Natural killer cell (primary cell): ENCODE data around the gene PPP1R15B. TPM values are rescaled to one million over a fixed set of nuclear protein-coding genes. Genes with fewer than 3 reads are reported as not detected.
A peak's percentile ranks its signal among the peaks of the same experiment; 100 is the strongest.

ENCODE experiments used
- ATAC-seq, 3 donors: fragments of 150-1000 bp in 2 of 3; fragments of 200-7000 bp in 1 of 3; cut with Tn5 transposase; 1 replicate in 1 of 3; 2 replicates in 2 of 3; pipeline ENCODE4 v1.10.0; 2021; ENCODE audit warnings: mild to moderate bottlenecking in 2 of 3, moderate library complexity in 2 of 3
- DNase-seq, 2 donors: peaks; one replicate each; pipeline versions ENCODE4 v3.0.0 to v3.0.0-alpha.2; 2013 to 2021; ENCODE audit warnings: mixed read lengths in 1 of 2
- H3K27ac ChIP-seq: one replicate; pipeline ENCODE4 v1.5.1; 2013; ENCODE audit warnings: mild to moderate bottlenecking, low read length
- H3K27me3 ChIP-seq: one replicate; pipeline ENCODE4 v1.6.1; 2013; ENCODE audit warnings: low read length; ENCODE audit not compliant: control insufficient read depth, insufficient read depth
- H3K36me3 ChIP-seq: one replicate; pipeline ENCODE4 v1.6.1; 2013; ENCODE audit warnings: low read length; ENCODE audit not compliant: control insufficient read depth, insufficient read depth
- H3K4me1 ChIP-seq: one replicate; pipeline ENCODE4 v1.6.1; 2013; ENCODE audit warnings: low read length; ENCODE audit not compliant: control insufficient read depth, insufficient read depth
- H3K4me3 ChIP-seq: one replicate; pipeline ENCODE4 v1.5.1; 2013; ENCODE audit warnings: low read length
- H3K9me3 ChIP-seq: one replicate; pipeline ENCODE4 v1.6.1; 2013; ENCODE audit warnings: low read length; ENCODE audit not compliant: control insufficient read depth, insufficient read depth
- H3K27ac Mint-ChIP-seq, 2 donors: one replicate each; pipeline ENCODE4 v1.8.0; 2022; ENCODE audit warnings: mild to moderate bottlenecking in 2 of 2, mixed read lengths in 2 of 2, moderate library complexity in 1 of 2
- H3K27me3 Mint-ChIP-seq, 2 donors: one replicate each; pipeline ENCODE4 v1.8.0; 2022; ENCODE audit warnings: low read depth in 2 of 2, mixed read lengths in 2 of 2
- H3K36me3 Mint-ChIP-seq: one replicate; pipeline ENCODE4 v1.8.0; 2022; ENCODE audit warnings: mixed read lengths
- H3K4me1 Mint-ChIP-seq, 2 donors: one replicate each; pipeline ENCODE4 v1.8.0; 2022; ENCODE audit warnings: mixed read lengths in 2 of 2
- H3K4me3 Mint-ChIP-seq: one replicate; pipeline ENCODE4 v1.8.0; 2022; ENCODE audit warnings: mild to moderate bottlenecking, moderate library complexity, mixed read lengths
- H3K9me3 Mint-ChIP-seq, 2 donors: one replicate each; pipeline ENCODE4 v1.8.0; 2022; ENCODE audit warnings: mixed read lengths in 2 of 2
- CTCF ChIP-seq: fragments of 200-600 bp; IDR thresholded peaks from one replicate; pipeline ENCODE4 v1.8.0; 2022; ENCODE audit warnings: antibody characterized with exemption
- WGBS: methylation state at CpG from one replicate; pipeline ENCODE4 v1.1.7; 2013; ENCODE audit warnings: missing lambda C conversion rate; ENCODE audit not compliant: insufficient coverage; 5-methylcytosine and 5-hydroxymethylcytosine counted together
- intact Hi-C: fragments of 100-400 bp; cut with micrococcal nuclease; formaldehyde crosslinking; loops from one replicate; pipeline ENCODE4 v1.14.2; 2022
- total RNA-seq, 4 donors: library from RNA; stranded (reverse); fragments of 120-200 nt in 1 of 4; gene quantifications; one replicate each; pipeline versions ENCODE4 v1.2.3 to v1.2.4, GENCODE V29; 2013 to 2022

Gene PPP1R15B
- total RNA-seq, 3 donors from 2014 or later (not counting 1 experiment from before 2014, with no cell fraction given): 174 to 236 (median 222) TPM

- 93% methylated on average over 15 of the region's 18 CpGs for WGBS
- no peak for TF ChIP-seq CTCF
- DNase-seq (no peak), ATAC-seq (no peak)
- no peaks in the 10 kb centered on the region for H3K27me3 Mint-ChIP-seq
- Histone ChIP-seq H3K9me3 (no peaks in the 10 kb centered on the region), H3K4me1 (peaks cover 23% of the 10 kb centered on the region), H3K27ac (no peak overlapping the region), H3K4me3 (no peak overlapping the region), H3K27me3 (no peaks in the 10 kb centered on the region), H3K36me3 (peaks cover 22% of the 10 kb centered on the region)
- intact Hi-C loops: no loop called here
- H3K4me1 Mint-ChIP-seq: peaks cover 10% of the 10 kb centered on the region in 2 donors
- no peaks in the 10 kb centered on the region for H3K9me3 Mint-ChIP-seq
- H3K36me3 Mint-ChIP-seq: no peaks in the 10 kb centered on the region
- no peak overlapping the region for H3K4me3 Mint-ChIP-seq
- peak overlapping the region in 1 of 2 donors; percentile 29 for H3K27ac Mint-ChIP-seq
These were observed 43.6 kb upstream of the PPP1R15B start for GRCh38 chr1:204455063-204455830.

DNA sequence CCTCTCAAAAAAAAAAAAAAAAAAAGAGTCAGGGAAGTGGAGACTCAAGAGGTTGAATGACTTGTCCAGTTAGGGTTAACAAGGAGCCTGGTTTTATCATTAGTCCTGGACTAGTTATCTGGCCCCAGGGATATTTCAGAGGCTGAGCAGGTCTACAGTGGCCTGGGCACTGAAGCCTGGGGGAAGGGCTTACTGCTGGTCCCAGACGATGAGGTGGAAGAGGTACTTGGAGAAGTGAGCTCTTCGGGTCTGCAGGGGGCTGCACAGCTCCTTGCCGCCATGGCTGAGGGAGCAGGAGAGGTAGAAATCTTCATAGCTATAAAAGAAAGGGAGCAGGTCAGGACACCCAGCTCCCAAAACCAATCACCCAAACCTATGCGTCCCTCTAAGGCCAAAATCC is 42.9 kb upstream of the PPP1R15B start:
- Mint-ChIP-seq H3K27ac (peak overlapping the region in 1 of 2 donors; percentile 29), H3K4me3 (no peak overlapping the region), H3K9me3 (no peaks in the 10 kb centered on the region), H3K27me3 (no peaks in the 10 kb centered on the region), H3K36me3 (no peaks in the 10 kb centered on the region), H3K4me1 (peaks cover 10% of the 10 kb centered on the region in 2 donors)
- Histone ChIP-seq H3K9me3 (no peaks in the 10 kb centered on the region), H3K4me3 (no peak overlapping the region), H3K27me3 (no peaks in the 10 kb centered on the region), H3K4me1 (peaks cover 17% of the 10 kb centered on the region), H3K36me3 (peaks cover 14% of the 10 kb centered on the region), H3K27ac (no peak overlapping the region)
- ATAC-seq (no peak), DNase-seq (no peak)
- 96% methylated on average over 4 of the region's 4 CpGs for WGBS
- intact Hi-C loops: no loop called here
- no peak for TF ChIP-seq CTCF

GRCh38 chr1:204453141-204453772 is 41.6 kb upstream of the PPP1R15B start:
- 13% methylated on average over 3 of the region's 8 CpGs for WGBS
- no peak for TF ChIP-seq CTCF
- Mint-ChIP-seq H3K36me3 (no peaks in the 10 kb centered on the region), H3K9me3 (no peaks in the 10 kb centered on the region), H3K4me1 (peaks cover 10% of the 10 kb centered on the region in 2 donors), H3K4me3 (peak overlapping the region; percentile 79), H3K27ac (peak overlapping the region; percentile 83 to 84), H3K27me3 (no peaks in the 10 kb centered on the region)
- ATAC-seq: peak; percentile 94 to 98 (median 95)
- peak; percentile 46 to 92 for DNase-seq
- Histone ChIP-seq H3K4me1 (peaks cover 22% of the 10 kb centered on the region), H3K4me3 (no peak overlapping the region), H3K27me3 (no peaks in the 10 kb centered on the region), H3K36me3 (peaks cover 13% of the 10 kb centered on the region), H3K9me3 (no peaks in the 10 kb centered on the region), H3K27ac (peak overlapping the region; percentile 83)
- intact Hi-C loops: no loop called here
